Measurements from ENCODE around the gene VPS25. TPM values are rescaled to one million over a fixed set of nuclear protein-coding genes. Genes with fewer than 3 reads are reported as not detected.

VPS25 gene
- polyA plus RNA-seq, 3 donors from 2014 or later, result 60.2 to 94.1 (median 90.2) TPM

DNA sequence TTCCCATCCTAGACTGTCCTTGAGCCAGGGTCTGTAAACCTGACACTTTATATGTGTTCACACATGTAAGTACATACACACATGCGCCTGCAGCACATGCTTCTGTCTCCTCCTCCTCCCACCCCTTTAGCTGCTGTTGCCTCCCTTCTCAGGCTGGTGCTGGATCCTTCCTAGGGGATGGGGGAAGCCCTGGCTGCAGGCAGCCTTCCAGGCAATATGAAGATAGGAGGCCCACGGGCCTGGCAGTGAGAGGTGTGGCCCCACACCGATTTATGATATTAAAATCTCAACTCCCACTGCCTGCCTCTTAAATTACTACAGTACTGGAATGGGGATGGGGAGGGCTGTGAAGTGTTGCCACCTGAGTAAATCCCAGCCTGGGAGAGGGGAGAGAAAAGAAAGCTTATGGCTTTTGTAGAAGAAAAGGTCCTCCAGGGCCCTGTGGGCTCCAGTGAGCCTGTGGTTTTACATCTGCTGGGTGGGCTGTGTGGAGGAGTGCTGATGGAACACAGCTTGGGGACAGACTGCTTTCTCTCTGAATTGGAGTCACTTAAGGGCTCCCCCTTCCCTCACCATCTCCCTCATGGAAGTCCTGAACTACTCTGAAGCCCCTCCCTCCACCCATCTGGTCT, 6.2 kb downstream of the VPS25 start:
- H3K4me3 Mint-ChIP-seq, result peak overlapping the region in 2 of 5 donors; percentile 6 to 29
- DNase-seq, result no peak
- H3K9me3 Mint-ChIP-seq, result no peaks in the 10 kb centered on the region
- peaks cover 11 to 18% (median 11%) of the 10 kb centered on the region in 3 donors for H3K27me3 Mint-ChIP-seq (ENCODE audit: low read depth in 3 of 3)
- H3K27ac Mint-ChIP-seq, result no peak overlapping the region
- H3K4me1 Mint-ChIP-seq, result peaks cover 8 to 12% of the 10 kb centered on the region in 2 donors
- H3K36me3 Mint-ChIP-seq, result peaks cover 9 to 39% (median 16%) of the 10 kb centered on the region in 3 donors

DNA sequence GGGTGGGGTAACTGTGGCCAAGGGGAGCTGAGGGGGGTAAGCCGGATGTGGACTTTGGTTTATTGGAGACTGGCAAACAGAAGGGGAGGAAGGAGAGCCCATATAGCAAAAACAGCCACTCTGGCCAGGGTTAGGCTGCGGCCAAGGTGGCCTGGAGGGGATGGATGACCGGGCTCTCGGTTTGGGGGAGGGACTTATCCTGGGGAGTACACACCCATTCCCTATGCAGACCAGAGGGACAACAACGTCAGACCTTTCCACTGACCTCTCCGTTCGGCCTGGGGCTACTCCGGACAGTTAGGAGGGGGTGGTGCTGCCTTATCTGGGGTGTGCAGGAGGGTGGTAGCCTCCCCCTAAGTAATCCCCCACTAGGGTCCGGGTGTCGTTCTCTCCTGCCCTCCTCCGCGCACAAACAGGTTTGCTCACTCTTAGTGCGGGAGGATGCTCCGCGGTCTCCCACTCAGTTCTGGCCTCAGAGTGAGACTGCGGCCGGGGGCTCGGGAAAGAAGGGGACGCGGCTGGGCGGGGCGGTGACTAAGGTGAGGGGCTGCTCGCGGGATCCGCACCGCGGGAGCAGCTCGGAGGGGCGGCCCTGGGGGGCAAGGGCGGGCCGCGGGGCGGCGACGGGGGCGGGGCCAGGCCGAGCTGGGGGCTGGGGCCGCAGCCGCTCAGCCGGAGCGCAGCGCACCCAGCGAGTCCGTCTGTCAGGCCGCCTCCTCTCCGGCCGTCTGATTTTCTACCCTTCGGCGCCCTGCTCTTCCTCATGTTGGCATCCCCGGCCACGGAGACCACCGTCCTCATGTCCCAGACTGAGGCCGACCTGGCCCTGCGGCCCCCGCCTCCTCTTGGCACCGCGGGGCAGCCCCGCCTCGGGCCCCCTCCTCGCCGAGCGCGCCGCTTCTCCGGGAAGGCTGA, 6.9 kb downstream of the VPS25 start, which contains the start of gene WNK4:
Gene WNK4 (plus strand): TSS at position 675 of the 915 bp plus-strand sequence. CDS start 89 bp downstream, at position 764.
- H3K36me3 Mint-ChIP-seq, result peaks cover 9 to 35% (median 16%) of the 10 kb centered on the region in 3 donors
- DNase-seq, result no peak
- peaks cover 11 to 20% (median 16%) of the 10 kb centered on the region in 3 donors for H3K27me3 Mint-ChIP-seq (ENCODE audit: low read depth in 3 of 3)
- H3K4me1 Mint-ChIP-seq, result peaks cover under 1 to 11% of the 10 kb centered on the region in 2 donors
- no peaks in the 10 kb centered on the region for H3K9me3 Mint-ChIP-seq
- H3K4me3 Mint-ChIP-seq, result peak within 1 kb of the TSS in 2 of 5 donors; percentile 6 to 40
- H3K27ac Mint-ChIP-seq, result no peak within 1 kb of the TSS

- Mint-ChIP-seq H3K27ac (no peak overlapping the region), H3K9me3 (no peaks in the 10 kb centered on the region), H3K4me1 (peaks cover 0 to 11% of the 10 kb centered on the region in 2 donors), H3K36me3 (peaks cover 9 to 30% (median 22%) of the 10 kb centered on the region in 3 donors), H3K4me3 (peak overlapping the region in 1 of 5 donors; percentile 40), H3K27me3 (ENCODE audit: low read depth in 3 of 3) (peaks cover 17 to 24% (median 22%) of the 10 kb centered on the region in 3 donors)
- DNase-seq, result no peak
Measured at GRCh38 chr17:42780851-42781638, 7.8 kb downstream of the VPS25 start.

DNA sequence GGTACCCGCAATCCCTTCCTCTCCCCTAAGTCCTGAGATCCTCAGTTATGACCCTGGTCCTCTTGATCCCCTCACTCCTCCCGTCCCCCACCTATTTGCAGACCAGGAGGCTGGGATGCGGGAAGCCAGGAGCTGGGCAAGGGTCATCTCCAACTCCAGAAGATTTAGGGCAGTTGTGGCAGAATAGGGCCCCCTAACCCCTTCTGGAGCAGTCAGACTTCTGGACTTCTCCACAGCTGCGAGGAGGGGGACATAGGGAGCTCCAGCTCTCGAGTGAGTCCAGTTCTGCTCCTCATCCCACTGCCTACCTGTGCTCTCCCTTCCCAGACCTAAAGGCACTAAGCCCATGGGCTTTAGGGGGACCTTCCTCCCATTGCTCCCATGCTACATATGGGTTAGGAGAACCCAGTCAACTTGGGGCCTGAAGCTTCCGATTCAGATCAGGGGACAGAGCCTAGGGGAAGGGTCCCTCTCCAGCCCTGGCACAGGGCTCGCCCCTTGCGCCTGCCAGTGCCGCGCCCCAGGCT, 8.5 kb downstream of the VPS25 start:
- no peak for DNase-seq
- H3K36me3 Mint-ChIP-seq, result peaks cover 9 to 29% (median 20%) of the 10 kb centered on the region in 3 donors
- H3K4me1 Mint-ChIP-seq, result peaks cover 0 to 11% of the 10 kb centered on the region in 2 donors
- H3K27me3 Mint-ChIP-seq (ENCODE audit: low read depth in 3 of 3), result peaks cover 17 to 27% (median 27%) of the 10 kb centered on the region in 3 donors
- H3K27ac Mint-ChIP-seq, result no peak overlapping the region
- no peak overlapping the region for H3K4me3 Mint-ChIP-seq
- no peaks in the 10 kb centered on the region for H3K9me3 Mint-ChIP-seq

- peaks cover 0 to 11% of the 10 kb centered on the region in 2 donors for H3K4me1 Mint-ChIP-seq
- H3K27me3 Mint-ChIP-seq (ENCODE audit: low read depth in 3 of 3), result peaks cover 17 to 30% (median 27%) of the 10 kb centered on the region in 3 donors
- no peaks in the 10 kb centered on the region for H3K9me3 Mint-ChIP-seq
- no peak for DNase-seq
- H3K27ac Mint-ChIP-seq, result no peak overlapping the region
- peaks cover 9 to 26% (median 18%) of the 10 kb centered on the region in 3 donors for H3K36me3 Mint-ChIP-seq
- no peak overlapping the region for H3K4me3 Mint-ChIP-seq
Measured at GRCh38 chr17:42782166-42783061, 9.2 kb downstream of the VPS25 start.

DNA sequence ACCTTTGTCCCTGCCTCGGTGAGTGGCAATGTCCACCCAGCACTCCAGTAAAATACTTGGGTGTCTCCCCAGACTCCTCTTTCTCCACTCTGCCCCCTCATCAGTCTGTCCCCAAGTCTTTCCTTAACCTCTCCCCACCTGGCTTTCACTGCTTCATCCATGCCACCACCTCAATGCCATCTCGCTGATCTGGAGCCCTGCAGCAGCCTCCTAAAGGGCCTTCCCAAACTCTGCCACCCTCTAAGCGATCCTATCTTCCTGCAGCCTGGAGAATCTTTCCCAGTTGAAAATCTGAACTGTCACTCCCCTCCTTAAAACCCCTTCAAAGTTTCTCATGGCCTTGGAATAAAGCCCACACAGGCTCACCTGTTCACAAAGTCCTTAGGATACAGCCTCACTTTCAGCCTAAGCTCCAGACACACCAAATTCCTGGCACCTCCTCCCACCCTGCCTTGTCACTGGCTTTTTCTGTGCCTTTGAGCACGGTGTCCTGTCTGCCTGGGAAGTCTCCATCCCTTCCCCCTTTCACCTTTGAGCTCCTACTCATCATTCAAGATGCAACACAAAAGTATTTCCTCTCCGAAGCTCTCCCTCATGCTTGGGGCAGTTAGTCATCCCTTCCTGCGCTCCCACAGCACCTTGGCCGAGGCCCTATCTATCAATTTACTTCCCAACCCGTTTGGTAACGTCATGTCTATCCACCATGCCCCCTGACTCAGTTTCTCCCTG, 10.0 kb downstream of the VPS25 start:
- Mint-ChIP-seq H3K36me3 (peaks cover 9 to 19% (median 13%) of the 10 kb centered on the region in 3 donors), H3K27me3 (ENCODE audit: low read depth in 3 of 3) (peaks cover 17 to 31% (median 30%) of the 10 kb centered on the region in 3 donors), H3K9me3 (no peaks in the 10 kb centered on the region), H3K4me3 (no peak overlapping the region), H3K27ac (no peak overlapping the region), H3K4me1 (peaks cover 0 to 11% of the 10 kb centered on the region in 2 donors)
- no peak for DNase-seq

GRCh38 chr17:42783791-42784138, 10.5 kb downstream of the VPS25 start:
- H3K27ac Mint-ChIP-seq, result no peak overlapping the region
- H3K9me3 Mint-ChIP-seq, result no peaks in the 10 kb centered on the region
- peaks cover 20 to 31% (median 31%) of the 10 kb centered on the region in 3 donors for H3K27me3 Mint-ChIP-seq (ENCODE audit: low read depth in 3 of 3)
- H3K36me3 Mint-ChIP-seq, result peaks cover 6 to 13% (median 13%) of the 10 kb centered on the region in 3 donors
- DNase-seq, result no peak
- peak overlapping the region in 1 of 5 donors; percentile 3 for H3K4me3 Mint-ChIP-seq
- H3K4me1 Mint-ChIP-seq, result peaks cover 0 to 11% of the 10 kb centered on the region in 2 donors

DNA sequence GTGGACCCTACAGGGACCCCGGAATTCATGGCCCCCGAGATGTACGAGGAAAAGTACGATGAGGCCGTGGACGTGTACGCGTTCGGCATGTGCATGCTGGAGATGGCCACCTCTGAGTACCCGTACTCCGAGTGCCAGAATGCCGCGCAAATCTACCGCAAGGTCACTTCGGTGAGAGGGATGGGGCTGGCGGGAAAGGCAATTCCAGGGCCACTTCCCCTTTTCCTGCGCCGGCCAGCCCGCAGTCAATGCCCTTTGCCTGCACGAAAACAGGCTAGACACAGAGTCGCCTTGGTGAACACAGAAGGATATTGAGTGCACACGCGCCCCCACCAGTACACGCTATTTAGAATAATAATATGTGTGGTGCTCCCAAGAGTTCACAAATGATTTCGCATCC, 11.2 kb downstream of the VPS25 start:
- Mint-ChIP-seq H3K36me3 (peaks cover 4 to 10% (median 7%) of the 10 kb centered on the region in 3 donors), H3K9me3 (no peaks in the 10 kb centered on the region), H3K27me3 (ENCODE audit: low read depth in 3 of 3) (peaks cover 20 to 31% (median 31%) of the 10 kb centered on the region in 3 donors), H3K4me3 (no peak overlapping the region), H3K27ac (no peak overlapping the region), H3K4me1 (peaks cover 0 to 9% of the 10 kb centered on the region in 2 donors)
- DNase-seq, result no peak

DNA sequence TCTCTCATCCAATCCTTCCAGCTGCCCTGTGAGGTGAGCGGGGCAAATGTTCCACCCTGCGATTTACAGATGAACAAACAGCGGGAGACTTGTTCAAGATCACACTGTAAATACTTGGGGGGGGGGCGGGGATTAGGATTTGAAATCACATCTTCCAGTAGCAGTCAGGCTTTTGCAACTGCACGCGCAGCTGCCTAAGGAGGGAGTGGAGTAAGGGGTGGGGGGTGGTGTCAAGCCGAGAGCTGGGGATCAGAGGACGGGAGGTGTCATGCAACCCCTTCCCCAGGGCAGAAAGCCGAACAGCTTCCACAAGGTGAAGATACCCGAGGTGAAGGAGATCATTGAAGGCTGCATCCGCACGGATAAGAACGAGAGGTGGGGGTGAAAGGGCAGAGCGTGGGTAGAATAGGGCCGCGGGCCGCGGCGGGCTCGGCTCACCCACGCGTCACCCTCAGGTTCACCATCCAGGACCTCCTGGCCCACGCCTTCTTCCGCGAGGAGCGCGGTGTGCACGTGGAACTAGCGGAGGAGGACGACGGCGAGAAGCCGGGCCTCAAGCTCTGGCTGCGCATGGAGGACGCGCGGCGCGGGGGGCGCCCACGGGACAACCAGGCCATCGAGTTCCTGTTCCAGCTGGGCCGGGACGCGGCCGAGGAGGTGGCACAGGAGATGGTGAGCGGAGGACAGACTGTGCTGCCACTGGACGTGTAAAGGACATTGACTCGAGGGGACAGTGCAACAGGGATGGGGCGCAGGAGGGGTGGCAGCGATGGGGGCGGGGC, 11.8 kb downstream of the VPS25 start:
- Mint-ChIP-seq H3K4me3 (no peak overlapping the region), H3K27me3 (ENCODE audit: low read depth in 3 of 3) (peaks cover 20 to 31% (median 31%) of the 10 kb centered on the region in 3 donors), H3K4me1 (peaks cover 0 to 4% of the 10 kb centered on the region in 2 donors), H3K9me3 (no peaks in the 10 kb centered on the region), H3K27ac (no peak overlapping the region), H3K36me3 (peaks cover 0 to 6% (median 3%) of the 10 kb centered on the region in 3 donors)
- no peak for DNase-seq

GRCh38 chr17:42787266-42787665, 14.0 kb downstream of the VPS25 start:
- Mint-ChIP-seq H3K36me3 (peaks cover 0 to 6% (median 0%) of the 10 kb centered on the region in 3 donors), H3K9me3 (no peaks in the 10 kb centered on the region), H3K27ac (no peak overlapping the region), H3K4me1 (no peaks in the 10 kb centered on the region), H3K4me3 (no peak overlapping the region), H3K27me3 (ENCODE audit: low read depth in 3 of 3) (peaks cover 16 to 31% (median 27%) of the 10 kb centered on the region in 3 donors)
- no peak for DNase-seq

GRCh38 chr17:42791948-42792347, 18.7 kb downstream of the VPS25 start:
- Mint-ChIP-seq H3K27me3 (ENCODE audit: low read depth in 3 of 3) (peaks cover 3 to 6% (median 6%) of the 10 kb centered on the region in 3 donors), H3K4me3 (no peak overlapping the region)

More at GRCh38 chr17:42791948-42792347, 18.7 kb downstream of the VPS25 start:
- Mint-ChIP-seq H3K27ac (no peak overlapping the region), H3K4me1 (peaks cover 3 to 7% of the 10 kb centered on the region in 2 donors), H3K36me3 (peaks cover 0 to 10% (median 3%) of the 10 kb centered on the region in 3 donors), H3K9me3 (no peaks in the 10 kb centered on the region)
- no peak for DNase-seq

All from immature natural killer cell (primary cell).